ENCODE results near the gene NBEAL2. TPM values are rescaled to one million over a fixed set of nuclear protein-coding genes. Genes with fewer than 3 reads are reported as not detected.

The NBEAL2 gene
- total RNA-seq, 1 experiment from 2014 or later = 4.8 TPM

DNA sequence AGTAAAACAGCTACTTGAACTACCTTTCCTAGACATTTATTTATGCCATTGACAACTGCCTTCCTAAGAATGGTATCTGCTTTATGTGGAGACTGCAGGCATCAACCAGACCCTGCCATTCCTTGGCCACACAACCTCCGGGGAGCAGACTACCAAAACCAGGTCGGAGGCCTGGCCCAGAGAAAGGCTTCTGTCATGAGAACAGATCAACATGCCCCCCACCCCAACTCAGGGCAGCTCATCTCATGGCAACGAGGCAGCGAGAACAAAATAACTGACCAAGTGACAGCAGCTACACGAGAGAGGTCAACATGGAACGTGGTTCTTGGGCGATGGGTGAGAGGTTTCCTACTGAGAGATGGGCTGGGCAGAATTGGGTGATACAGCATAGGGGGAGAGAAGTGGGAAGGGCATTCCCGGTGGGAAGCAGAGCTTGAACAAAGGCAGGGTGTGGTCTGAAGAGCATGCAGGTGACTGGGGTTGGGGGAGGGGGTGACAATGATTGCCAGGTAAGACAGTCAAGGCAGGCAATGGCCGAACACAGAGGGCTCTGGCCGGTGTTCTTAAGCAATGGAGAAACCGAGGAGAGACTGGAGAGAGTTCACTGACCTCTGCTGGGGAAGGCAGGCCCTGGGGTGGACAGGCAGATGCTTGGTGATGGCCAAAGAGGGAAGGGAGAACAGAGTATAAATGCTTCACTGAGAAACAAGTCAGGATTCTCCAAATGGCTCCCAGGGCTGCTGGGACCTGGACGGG, 36.8 kb upstream of the NBEAL2 start:
- Histone ChIP-seq H3K4me3 (no peak overlapping the region), H3K9me3 (no peaks in the 10 kb centered on the region), H3K27me3 (no peaks in the 10 kb centered on the region), H3K36me3 (peaks cover 3% of the 10 kb centered on the region)
- no peak for DNase-seq

DNA sequence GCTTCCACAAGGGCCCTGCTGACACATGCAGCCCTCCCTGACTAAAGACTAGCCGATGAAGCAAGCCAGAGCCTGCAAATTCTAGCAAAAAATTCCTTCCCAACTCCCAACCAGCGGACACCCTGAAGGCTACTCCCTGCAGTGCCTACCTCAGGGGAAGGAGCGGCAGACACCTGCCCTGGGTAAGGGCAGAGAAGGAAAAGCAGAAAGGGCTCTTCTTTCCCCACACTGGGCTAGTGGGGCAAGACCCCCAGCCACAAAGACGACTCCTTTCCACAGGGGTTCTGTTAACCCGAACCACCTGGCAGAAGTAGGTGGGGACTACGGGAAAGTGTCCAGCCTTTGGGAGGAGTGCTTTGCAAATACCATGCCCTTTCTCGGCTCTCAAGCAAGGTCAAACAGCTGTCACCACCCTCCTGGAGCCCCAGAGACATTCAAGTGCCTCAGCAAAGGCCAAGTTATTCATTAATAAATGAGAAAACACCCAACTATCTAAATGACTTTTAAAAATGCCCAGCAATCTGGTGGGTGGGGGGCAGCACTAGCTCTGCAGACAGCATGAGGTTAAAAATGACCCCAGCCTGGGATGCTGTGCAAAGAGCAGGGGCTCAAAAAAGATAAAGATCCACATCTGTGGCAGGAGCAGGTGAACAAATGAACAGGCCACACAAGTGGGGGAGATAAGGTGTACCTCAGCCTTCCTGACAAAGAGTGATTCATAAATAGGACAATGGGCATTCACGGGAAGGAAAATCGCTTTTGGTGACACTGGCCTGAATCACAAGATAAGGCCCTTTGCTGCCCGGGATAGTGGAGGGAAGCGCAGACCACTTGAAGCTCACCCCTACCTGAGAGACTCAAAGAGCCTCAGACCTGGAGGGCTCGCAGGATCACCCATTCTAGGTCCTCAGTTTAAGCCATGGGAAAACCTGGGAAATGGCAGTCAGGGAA, 36.0 kb upstream of the NBEAL2 start:
- H3K4me3 ChIP-seq = no peak overlapping the region
- DNase-seq = no peak
- H3K36me3 ChIP-seq = peaks cover 8% of the 10 kb centered on the region; the same call in 1 of the 2 replicates
- H3K27me3 ChIP-seq = no peaks in the 10 kb centered on the region
- H3K9me3 ChIP-seq = no peaks in the 10 kb centered on the region

DNA sequence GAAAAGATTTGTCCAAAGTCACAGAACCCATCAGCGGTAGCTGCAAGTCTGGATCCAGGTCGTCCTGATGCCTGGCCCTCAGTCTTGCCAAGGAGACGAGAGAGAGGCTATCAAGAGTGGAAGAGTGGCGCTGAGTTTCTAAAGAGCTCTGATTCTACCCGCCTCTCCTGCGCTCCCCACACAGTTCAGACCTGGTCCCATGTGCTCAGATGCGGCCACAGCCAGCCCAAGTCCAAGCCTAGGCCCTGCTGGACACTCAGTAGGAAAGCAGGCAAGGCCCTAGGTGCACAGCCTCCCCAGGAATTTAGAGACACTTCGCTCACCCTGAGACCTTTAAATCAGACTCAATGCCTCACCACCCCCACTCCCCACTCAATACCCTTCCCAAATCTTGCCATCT, 35.3 kb upstream of the NBEAL2 start:
- Histone ChIP-seq H3K9me3 (no peaks in the 10 kb centered on the region), H3K36me3 (peaks cover 8% of the 10 kb centered on the region; the same call in 1 of the 2 replicates), H3K4me3 (no peak overlapping the region), H3K27me3 (no peaks in the 10 kb centered on the region)
- DNase-seq = no peak

DNA sequence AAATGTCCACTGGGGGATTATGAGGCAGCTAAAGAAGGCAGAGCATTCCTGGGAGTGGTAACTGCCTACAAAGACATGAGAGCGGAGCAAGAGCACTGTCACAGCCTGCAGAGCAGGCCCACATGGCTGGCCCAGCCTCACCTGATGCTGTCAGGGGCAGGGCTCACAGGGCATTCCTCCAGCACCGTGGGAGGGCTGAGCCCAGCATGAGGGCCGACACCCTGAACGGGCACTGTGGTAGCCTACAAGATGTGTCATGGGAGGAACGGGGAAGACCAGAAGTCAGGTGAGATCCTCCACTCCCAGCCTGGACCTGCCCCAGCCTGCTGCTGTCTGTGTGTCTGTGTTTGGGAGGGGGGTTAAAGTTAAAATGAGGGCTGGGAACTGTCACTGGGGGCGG, 33.0 kb upstream of the NBEAL2 start:
- Histone ChIP-seq H3K9me3 (no peaks in the 10 kb centered on the region), H3K36me3 (peaks cover 8% of the 10 kb centered on the region; the same call in 1 of the 2 replicates), H3K27me3 (no peaks in the 10 kb centered on the region), H3K4me3 (no peak overlapping the region)
- no peak for DNase-seq

DNA sequence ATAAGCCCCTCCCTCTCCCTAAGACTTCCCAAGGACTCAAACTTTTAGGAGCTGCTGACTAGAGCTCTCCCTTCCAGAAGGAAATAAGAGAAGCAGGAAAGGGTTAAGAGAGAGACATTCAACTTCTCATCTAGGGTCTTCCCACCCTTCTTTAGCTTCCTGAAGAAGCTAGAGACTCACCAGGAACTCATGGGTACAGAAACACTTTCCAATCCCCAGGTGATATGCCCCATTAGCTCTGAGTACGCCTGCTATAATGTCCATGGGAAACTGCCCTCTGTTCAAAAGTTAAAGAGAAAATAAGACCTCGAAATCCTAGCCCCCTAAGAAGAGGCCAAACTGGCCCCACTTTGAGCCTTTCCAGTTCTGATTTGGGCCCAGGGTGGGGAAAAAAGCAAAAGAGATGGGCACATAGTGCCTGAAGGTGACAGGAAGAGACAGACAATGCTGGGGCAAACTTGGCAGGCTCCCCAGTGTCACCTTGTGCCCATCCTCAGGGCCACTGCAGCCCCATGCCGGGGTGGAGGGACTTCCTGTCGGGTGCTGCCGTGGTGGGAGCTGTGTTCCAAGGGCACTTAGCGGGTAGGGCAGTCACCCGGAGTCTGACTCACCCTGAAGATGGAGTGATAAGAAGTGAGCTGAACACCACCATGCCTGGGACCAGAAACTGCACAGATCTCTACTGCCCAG, 32.5 kb upstream of the NBEAL2 start:
- H3K27me3 ChIP-seq = no peaks in the 10 kb centered on the region
- DNase-seq = no peak
- H3K4me3 ChIP-seq = no peak overlapping the region
- peaks cover 8% of the 10 kb centered on the region; the same call in 1 of the 2 replicates for H3K36me3 ChIP-seq
- no peaks in the 10 kb centered on the region for H3K9me3 ChIP-seq

- DNase-seq = no peak
- Histone ChIP-seq H3K27me3 (no peaks in the 10 kb centered on the region), H3K36me3 (peaks cover 8% of the 10 kb centered on the region; the same call in 1 of the 2 replicates), H3K9me3 (no peaks in the 10 kb centered on the region), H3K4me3 (no peak overlapping the region)
These were observed 31.9 kb upstream of the NBEAL2 start for GRCh38 chr3:46947546-46947901.

GRCh38 chr3:46947981-46948791, 31.3 kb upstream of the NBEAL2 start:
- H3K27me3 ChIP-seq = no peaks in the 10 kb centered on the region
- H3K36me3 ChIP-seq = peaks cover 8% of the 10 kb centered on the region; the same call in 1 of the 2 replicates
- no peak for DNase-seq
- H3K4me3 ChIP-seq = no peak overlapping the region
- no peaks in the 10 kb centered on the region for H3K9me3 ChIP-seq

- no peaks in the 10 kb centered on the region for H3K9me3 ChIP-seq
- no peak overlapping the region for H3K4me3 ChIP-seq
- peaks cover 8% of the 10 kb centered on the region; the same call in 1 of the 2 replicates for H3K36me3 ChIP-seq
- DNase-seq = peak; percentile 17
- H3K27me3 ChIP-seq = no peaks in the 10 kb centered on the region
These were observed 30.4 kb upstream of the NBEAL2 start for GRCh38 chr3:46948830-46949671.

- peaks cover 8% of the 10 kb centered on the region; the same call in 1 of the 2 replicates for H3K36me3 ChIP-seq
- no peaks in the 10 kb centered on the region for H3K27me3 ChIP-seq
- no peaks in the 10 kb centered on the region for H3K9me3 ChIP-seq
- no peak for DNase-seq
- H3K4me3 ChIP-seq = no peak overlapping the region
These were observed 29.3 kb upstream of the NBEAL2 start for GRCh38 chr3:46950177-46950576.

- H3K4me3 ChIP-seq = no peak overlapping the region
- H3K9me3 ChIP-seq = no peaks in the 10 kb centered on the region
- no peak for DNase-seq
- H3K27me3 ChIP-seq = no peaks in the 10 kb centered on the region
- peaks cover 7% of the 10 kb centered on the region; the same call in 1 of the 2 replicates for H3K36me3 ChIP-seq
These were observed 28.7 kb upstream of the NBEAL2 start for GRCh38 chr3:46950650-46951241.

GRCh38 chr3:46952813-46953212, 26.7 kb upstream of the NBEAL2 start:
- Histone ChIP-seq H3K27me3 (no peaks in the 10 kb centered on the region), H3K9me3 (no peaks in the 10 kb centered on the region), H3K36me3 (peaks cover 3% of the 10 kb centered on the region; the same call in 1 of the 2 replicates), H3K4me3 (no peak overlapping the region)
- DNase-seq = no peak

DNA sequence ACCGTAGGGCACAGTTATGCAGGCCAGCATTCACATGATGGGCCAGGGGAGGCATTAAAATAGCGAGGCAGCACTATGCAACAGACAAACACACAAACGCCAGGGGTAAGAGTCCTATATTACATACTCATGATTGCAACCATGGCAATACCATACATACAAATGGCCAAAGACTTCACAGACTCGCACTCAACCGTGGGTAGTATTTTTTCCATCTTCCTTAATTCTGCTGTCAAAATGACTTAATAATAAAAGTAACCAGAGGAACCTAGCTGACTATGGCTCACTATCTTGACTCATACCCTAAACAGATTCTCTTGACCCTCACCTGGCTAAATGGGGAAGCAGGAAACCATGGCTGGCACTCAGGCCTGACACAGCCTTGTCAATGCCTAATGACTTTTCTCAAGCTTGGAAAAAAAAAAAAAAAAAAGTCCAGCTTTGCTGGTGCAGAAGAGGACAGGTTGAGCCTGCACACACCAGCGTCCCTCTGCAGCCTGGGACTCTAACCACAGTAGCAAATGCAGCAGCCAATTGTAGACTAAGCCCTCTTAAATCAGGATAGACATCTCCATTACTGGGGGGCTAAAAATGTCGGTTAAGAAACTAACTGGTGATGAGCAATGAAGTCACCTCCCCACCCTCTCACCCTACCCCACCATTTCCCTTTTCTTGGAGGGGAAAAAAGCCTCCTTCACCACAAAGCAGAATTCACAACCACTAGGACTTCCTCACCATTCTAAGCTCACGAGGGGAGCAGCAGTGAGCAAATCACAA, 26.0 kb upstream of the NBEAL2 start:
- no peaks in the 10 kb centered on the region for H3K9me3 ChIP-seq
- DNase-seq = no peak
- H3K27me3 ChIP-seq = no peaks in the 10 kb centered on the region
- H3K36me3 ChIP-seq = no peaks in the 10 kb centered on the region
- no peak overlapping the region for H3K4me3 ChIP-seq

GRCh38 chr3:46954178-46954577, 25.3 kb upstream of the NBEAL2 start:
- Histone ChIP-seq H3K9me3 (no peaks in the 10 kb centered on the region), H3K36me3 (no peaks in the 10 kb centered on the region), H3K4me3 (no peak overlapping the region), H3K27me3 (no peaks in the 10 kb centered on the region)
- no peak for DNase-seq

DNA sequence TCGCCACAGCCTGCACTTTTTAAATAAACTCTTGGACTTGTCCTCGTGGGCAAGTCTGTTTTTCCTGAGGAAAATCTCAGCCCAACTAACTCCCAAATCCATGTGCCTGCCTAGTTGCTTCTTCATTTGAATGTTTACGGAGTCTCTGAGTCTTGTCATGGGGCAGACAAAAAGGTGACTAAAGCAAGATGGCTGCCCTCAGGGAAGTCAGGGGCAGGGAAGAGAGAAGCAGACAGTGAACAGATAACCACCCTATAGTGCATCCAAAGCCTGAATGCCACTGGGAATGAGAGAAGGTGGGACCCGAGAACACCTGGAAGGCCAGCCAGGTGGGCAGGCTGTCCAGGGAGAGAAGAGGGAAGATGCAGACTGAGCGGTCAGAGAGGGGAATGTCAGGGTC, 24.3 kb upstream of the NBEAL2 start:
- Histone ChIP-seq H3K4me3 (no peak overlapping the region), H3K27me3 (no peaks in the 10 kb centered on the region), H3K36me3 (no peaks in the 10 kb centered on the region), H3K9me3 (no peaks in the 10 kb centered on the region)
- DNase-seq = no peak

All from MG63 (cell line).